ENCODE measurements around the gene HSCB.
"Not testable (repeated sequence)": the region's sequence is repeated elsewhere in the genome, so short reads cannot be mapped to it uniquely, and the experiment has no call there.

Gene HSCB

GRCh38 chr22:28801845-28802594 lies 60.2 kb downstream of the HSCB start:
- peaks cover 7% of the 10 kb centered on the region; the same call in 1 of the 2 replicates for H3K27me3 ChIP-seq (ENCODE audit: insufficient read depth, low read length)
- TF ChIP-seq EZH2 (IDR thresholded peaks at IDR 0.05; ENCODE audit: borderline replicate concordance, low read length), result no peak
- no peak for TF ChIP-seq CTCF (IDR thresholded peaks at IDR 0.05; ENCODE audit: low read length)

GRCh38 chr22:28802595-28803123 lies 60.8 kb downstream of the HSCB start:
- peak overlapping the region; percentile 88 for H3K4me3 ChIP-seq (ENCODE audit: low read depth, low read length, poor library complexity, severe bottlenecking)
- H3F3A ChIP-seq (ENCODE audit: insufficient read depth, low read length), result no peaks in the 10 kb centered on the region; the same call in 1 of the 2 replicates
- H3K27ac ChIP-seq (ENCODE audit: low read depth, low read length, poor library complexity, severe bottlenecking), result peak overlapping the region; percentile 18
- H3K9me2 ChIP-seq (ENCODE audit: low read depth, low read length), result no peaks in the 10 kb centered on the region
- peak overlapping the region; percentile 46; the same call in 1 of the 2 replicates for H3K4me2 ChIP-seq (ENCODE audit: low read length)
- H3K27me3 ChIP-seq (ENCODE audit: insufficient read depth, low read length), result peaks cover 7% of the 10 kb centered on the region; the same call in 1 of the 2 replicates
- no peak overlapping the region for H2AFZ ChIP-seq (ENCODE audit: low read length)
- no peaks in the 10 kb centered on the region for H3K36me3 ChIP-seq (ENCODE audit: insufficient read depth, low read length)
- no peaks in the 10 kb centered on the region for H3K9me3 ChIP-seq (ENCODE audit: low read length)
- no peaks in the 10 kb centered on the region for H3K79me2 ChIP-seq (ENCODE audit: insufficient read depth, low read length)
- no peak for TF ChIP-seq EZH2 (IDR thresholded peaks at IDR 0.05; ENCODE audit: borderline replicate concordance, low read length)
- no peak for TF ChIP-seq CTCF (IDR thresholded peaks at IDR 0.05; ENCODE audit: low read length)
- no peak overlapping the region; the same call in 1 of the 2 replicates for H3K9ac ChIP-seq (ENCODE audit: low read length)
- peaks cover 35% of the 10 kb centered on the region for H3K4me1 ChIP-seq (ENCODE audit: insufficient read depth, low read length, severe bottlenecking)
- no peaks in the 10 kb centered on the region for H4K20me1 ChIP-seq (ENCODE audit: insufficient read depth, low read length)

More at GRCh38 chr22:28801845-28802594, 60.2 kb downstream of the HSCB start:
- H3K4me2 ChIP-seq (ENCODE audit: low read length), result peak overlapping the region; percentile 46; the same call in 1 of the 2 replicates
- H3K27ac ChIP-seq (ENCODE audit: low read depth, low read length, poor library complexity, severe bottlenecking), result peak overlapping the region; percentile 18
- H3K4me1 ChIP-seq (ENCODE audit: insufficient read depth, low read length, severe bottlenecking), result peaks cover 35% of the 10 kb centered on the region
- H2AFZ ChIP-seq (ENCODE audit: low read length), result no peak overlapping the region
- no peaks in the 10 kb centered on the region for H3K79me2 ChIP-seq (ENCODE audit: insufficient read depth, low read length)
- no peaks in the 10 kb centered on the region for H3K9me2 ChIP-seq (ENCODE audit: low read depth, low read length)
- H3K36me3 ChIP-seq (ENCODE audit: insufficient read depth, low read length), result peaks cover 5% of the 10 kb centered on the region
- H3K4me3 ChIP-seq (ENCODE audit: low read depth, low read length, poor library complexity, severe bottlenecking), result peak overlapping the region; percentile 88
- no peaks in the 10 kb centered on the region for H4K20me1 ChIP-seq (ENCODE audit: insufficient read depth, low read length)
- H3K9ac ChIP-seq (ENCODE audit: low read length), result peak overlapping the region; percentile 11; the same call in 1 of the 2 replicates
- no peaks in the 10 kb centered on the region; the same call in 1 of the 2 replicates for H3F3A ChIP-seq (ENCODE audit: insufficient read depth, low read length)
- no peaks in the 10 kb centered on the region for H3K9me3 ChIP-seq (ENCODE audit: low read length)

- H3K4me1 ChIP-seq (ENCODE audit: insufficient read depth, low read length, severe bottlenecking), result peaks cover 20% of the 10 kb centered on the region
- H3K4me3 ChIP-seq (ENCODE audit: low read depth, low read length, poor library complexity, severe bottlenecking); H3K36me3 ChIP-seq (ENCODE audit: insufficient read depth, low read length); H3K27ac ChIP-seq (ENCODE audit: low read depth, low read length, poor library complexity, severe bottlenecking); H3K9me2 ChIP-seq (ENCODE audit: low read depth, low read length); H3F3A ChIP-seq (ENCODE audit: insufficient read depth, low read length); H3K9ac ChIP-seq (ENCODE audit: low read length); H4K20me1 ChIP-seq (ENCODE audit: insufficient read depth, low read length); H2AFZ ChIP-seq (ENCODE audit: low read length); H3K4me2 ChIP-seq (ENCODE audit: low read length); H3K9me3 ChIP-seq (ENCODE audit: low read length); H3K79me2 ChIP-seq (ENCODE audit: insufficient read depth, low read length); H3K27me3 ChIP-seq (ENCODE audit: insufficient read depth, low read length): not testable (repeated sequence)
These were observed 63.6 kb downstream of the HSCB start for GRCh38 chr22:28805426-28805825.
